Activated CD4-positive, CD25-positive, alpha-beta regulatory T cell treated with anti-CD3 and anti-CD28 coated beads, Interleukin-2, amount 50 U/mL, for 16 hours (primary cell): Measurements from ENCODE around the gene MED14.

Experiments used
- DNase-seq: peaks from one replicate; pipeline ENCODE4 v3.0.0-alpha.2; 2020; ENCODE audit warnings: low read depth, low spot score

Gene MED14

DNA sequence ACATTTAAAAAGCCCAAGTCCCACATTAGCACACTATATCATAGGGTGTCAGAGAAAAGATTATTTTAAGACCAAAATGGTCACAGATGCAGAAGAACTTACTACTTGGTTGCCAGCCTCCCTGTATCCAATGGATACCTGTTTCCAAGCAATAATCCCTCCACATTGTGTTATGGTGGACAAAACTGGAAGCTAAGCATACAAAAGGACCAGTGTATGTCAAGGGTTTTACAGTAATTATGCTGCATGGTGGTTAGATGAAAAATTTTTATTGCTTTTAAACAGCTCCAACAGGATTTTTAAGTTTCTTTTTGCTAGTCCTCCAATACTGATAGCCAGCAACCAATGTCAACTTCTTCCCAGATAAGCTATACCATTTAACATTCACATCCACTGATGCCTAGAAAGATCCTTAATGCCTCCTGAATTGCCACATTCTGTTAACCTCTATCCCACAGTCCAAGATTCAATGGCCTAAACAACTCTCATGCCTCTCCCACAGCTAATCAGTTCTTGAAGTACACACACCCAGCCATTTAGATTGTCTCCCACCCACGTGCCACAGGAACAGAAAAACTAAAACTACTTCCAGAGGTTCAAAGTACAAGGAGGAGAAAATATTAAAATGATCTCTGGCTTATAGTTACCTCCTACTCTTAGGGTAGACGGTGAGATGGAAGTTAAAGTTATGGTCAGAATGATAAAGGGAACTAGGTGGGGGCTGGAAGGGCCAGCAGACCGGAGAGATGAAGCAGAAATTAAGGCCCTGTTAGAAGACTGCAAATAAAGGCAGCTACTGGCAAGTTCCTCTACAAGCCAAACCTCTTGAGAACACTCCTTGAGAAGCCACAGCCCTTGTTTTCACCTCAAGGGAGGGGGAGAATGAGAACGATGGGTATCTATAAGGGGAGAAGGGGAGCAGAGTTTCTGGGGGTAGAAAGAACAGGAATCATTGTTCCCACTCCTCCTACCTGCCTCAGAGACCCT, 5.5 kb downstream of the MED14 start:
- no peak for DNase-seq

DNA sequence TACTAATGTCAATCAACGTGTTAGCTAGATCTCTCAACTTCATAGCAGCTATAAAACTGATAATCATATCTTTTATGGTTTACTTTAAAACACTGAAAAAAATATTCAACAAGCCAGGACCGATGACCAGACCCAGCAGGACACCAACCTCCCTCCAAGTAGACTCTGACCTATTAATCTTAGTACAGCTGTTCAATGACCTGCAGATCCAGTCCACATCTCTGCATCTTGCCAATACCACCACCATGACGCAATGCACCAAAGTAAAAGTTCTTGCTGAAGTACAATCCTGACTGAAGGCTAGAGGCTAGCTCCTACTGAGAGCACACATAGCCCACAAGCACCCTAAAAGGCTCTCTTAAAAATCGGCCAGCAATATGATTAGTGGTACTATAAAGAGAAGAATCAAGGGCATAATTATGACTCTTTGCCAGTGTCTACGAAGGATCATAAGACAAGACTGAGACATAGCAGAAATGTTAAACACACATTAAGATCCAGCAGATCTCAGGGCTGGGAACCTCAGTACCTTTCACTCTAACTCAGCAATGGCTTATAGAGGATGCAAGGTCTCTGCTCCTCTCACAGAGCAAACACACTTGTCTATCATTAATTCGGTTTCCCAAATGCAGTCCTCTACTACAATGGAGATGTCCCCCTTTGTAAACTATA, 7.6 kb downstream of the MED14 start:
- DNase-seq, result no peak

DNA sequence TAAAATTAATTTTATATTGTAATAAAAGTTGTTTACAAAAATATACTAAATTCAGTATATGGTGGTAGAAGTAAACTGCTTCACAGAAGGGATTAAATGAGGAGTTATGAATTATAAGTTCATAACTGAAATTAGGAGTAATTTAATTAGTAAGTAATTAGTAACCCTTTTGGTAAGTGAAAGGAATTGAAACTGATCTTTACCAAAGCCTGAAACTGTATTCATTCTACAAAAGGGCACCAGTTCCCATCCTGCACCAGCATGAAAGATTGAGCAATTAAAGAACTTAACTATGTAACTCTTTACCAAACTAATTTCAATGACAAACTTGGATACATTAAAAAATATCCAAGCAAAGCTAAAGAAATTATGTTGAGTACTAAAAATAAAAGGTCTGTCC, 8.2 kb downstream of the MED14 start:
- no peak for DNase-seq

DNA sequence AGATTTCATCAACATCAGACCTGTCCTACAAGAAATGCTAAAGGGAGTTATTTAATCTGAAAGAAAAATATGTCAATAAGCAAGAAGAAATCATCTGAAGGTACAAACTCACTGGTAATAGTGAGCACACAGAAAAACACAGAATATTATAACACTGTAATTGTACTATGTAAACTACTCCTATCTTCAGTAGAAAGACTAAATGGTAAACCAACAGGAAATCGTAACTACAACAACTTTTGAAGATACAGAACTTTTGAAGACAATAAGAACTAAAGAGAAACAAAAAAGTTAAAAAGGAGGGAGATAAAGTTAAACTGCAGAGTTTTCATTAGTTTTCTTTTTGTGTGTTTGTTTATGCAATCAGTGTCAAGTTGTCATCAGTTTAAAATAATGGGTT, 12.4 kb downstream of the MED14 start:
- no peak for DNase-seq

DNA sequence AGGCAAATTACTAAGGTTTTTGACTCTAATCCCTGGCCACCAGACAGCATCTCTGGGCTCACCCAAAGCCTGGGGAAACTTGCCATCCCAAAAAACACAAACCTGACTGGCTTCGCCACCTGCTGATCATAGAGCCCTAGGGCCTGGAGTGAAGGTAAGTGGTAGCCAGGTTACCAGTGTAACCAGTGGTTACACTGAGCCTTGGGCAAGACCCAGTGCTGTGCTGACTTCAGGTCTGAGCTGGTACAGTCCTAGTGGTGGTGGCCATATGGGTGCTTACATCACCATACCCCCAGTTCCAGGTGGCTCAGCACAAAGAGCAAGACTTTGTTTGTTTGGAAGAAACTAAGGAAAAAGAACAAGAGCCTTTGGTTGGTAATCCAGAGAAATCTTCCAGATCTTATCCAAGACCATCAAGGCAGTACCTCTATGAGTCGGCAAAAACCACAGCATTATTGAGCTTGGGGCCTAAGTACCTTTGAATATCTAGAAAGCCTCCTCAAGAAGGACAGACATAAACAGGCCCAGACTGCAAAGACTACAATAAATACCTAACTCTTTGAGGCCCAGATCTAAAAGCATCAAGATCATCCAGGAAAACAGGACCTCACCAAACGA, 13.7 kb downstream of the MED14 start:
- no peak for DNase-seq

DNA sequence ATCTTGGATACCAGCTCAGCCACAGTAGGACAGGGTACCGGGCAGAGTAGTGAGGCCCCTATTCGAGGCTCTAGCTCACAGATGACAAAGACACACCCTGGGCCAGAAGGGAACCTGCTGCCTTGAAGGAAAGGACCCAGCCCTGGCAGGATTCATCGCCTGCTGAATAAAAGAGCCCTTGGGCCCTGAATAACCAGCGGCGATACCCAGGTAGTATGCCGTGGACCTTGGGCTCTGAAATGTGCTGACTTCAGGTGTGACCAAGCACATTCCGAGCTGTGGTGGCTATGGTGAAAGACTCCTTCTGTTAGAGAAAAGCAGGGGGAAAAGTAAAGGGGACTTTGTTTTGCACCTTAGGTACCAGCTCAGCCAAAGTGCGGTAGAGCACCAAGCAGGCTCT, 14.6 kb downstream of the MED14 start:
- no peak for DNase-seq

DNA sequence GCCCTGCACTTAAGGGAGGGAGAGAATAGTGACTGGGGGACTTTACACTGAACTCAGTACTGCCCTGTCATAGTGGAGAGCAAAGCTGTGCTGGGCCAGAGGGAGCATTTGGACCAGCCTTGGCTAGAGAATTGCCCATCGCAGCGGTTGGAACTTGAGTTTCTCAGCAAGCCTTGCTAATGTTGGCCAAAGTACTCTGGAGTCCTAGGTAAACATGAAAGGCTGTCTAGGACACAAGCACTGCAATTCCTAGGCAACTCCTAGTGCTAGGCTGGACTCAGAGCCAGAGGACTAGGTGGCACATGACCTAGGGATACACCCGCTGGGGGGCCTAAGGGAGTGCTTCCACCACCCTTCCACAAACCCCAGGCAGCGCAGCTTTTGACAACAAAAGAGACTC, 15.0 kb downstream of the MED14 start:
- DNase-seq, result no peak

DNA sequence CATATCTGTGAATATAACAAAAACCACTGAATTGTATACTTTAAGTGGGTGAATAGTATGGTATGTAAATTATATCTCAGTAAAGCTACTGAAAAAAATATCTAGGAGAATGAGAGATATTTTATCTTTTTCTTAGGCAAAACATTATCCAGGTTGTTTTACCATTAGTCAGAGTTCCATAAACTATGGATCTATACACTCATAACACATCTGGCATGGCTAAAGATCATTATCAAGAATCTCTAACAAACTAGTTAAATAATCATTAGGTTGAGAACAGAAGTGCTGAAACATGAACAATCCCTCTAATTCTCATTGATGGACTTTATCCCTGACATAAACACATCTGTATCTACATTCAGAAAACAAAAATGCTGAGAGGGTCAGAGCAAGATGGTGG, 15.6 kb downstream of the MED14 start:
- no peak for DNase-seq

DNA sequence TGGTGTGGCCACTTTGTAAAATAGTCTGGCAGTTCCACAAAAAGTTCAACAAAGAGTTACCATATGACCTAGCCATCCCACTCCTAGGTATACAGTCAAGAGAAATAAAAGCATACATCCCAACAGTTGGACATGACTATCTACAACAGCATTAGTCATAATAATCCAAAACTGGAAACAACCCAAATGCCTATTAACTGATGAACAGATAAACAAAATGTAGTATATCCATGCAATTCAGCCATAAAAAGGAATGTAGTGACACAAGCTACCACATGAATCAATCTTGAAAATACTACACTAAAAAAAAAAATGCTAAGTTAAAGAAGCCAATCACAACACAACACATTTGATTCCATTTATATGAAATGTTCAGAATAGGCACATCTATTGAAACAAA, 16.1 kb downstream of the MED14 start:
- DNase-seq, result no peak

DNA sequence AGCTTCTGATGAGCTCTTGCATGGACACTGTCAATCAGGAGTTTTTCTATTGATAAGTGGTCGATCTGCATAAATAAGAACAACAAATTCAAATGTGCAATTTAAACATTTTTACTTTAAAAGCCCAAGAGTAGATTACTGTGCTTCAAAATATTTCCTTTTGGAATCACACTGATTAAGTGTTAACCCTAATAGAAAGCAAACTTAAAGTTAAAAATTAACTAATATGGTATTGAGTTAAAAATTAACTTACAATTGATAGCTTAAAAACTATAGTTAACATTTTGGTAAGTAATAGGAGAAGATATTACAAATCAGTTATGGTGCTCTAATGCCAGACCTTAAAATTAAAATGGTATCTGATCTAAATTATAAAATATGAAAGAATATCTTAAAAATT, 25.9 kb downstream of the MED14 start:
- DNase-seq, result no peak

DNA sequence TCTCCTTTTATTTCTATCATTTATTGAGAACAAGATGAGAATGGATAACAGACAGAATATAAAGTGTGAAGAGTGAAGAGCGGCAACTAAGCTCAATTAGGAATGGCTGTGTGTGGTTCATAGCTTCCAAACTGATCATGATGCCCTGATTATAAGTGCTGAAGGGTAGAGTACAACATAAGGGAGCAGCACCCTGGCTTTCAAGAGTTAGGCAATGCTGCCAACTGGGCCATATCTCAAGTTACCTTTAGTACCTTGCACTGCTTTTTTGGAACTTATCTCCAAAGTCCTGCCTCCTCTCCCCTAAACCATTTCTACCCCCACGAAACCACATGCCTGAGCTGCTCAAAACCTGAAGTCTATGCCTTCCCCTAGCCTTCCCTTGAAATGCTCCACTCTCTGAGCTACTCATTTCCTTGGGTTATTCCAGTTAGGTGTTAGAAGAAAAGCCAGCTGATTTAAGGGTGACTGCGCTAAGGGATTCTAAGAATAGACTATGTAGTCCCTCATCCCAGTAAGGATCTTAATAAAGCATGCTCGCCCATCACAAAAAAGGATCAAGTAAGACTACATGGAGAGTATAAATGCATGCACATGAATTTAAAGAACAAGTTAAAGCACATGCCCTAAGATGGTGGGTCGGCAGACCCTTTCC, 29.6 kb downstream of the MED14 start:
- DNase-seq, result no peak

DNA sequence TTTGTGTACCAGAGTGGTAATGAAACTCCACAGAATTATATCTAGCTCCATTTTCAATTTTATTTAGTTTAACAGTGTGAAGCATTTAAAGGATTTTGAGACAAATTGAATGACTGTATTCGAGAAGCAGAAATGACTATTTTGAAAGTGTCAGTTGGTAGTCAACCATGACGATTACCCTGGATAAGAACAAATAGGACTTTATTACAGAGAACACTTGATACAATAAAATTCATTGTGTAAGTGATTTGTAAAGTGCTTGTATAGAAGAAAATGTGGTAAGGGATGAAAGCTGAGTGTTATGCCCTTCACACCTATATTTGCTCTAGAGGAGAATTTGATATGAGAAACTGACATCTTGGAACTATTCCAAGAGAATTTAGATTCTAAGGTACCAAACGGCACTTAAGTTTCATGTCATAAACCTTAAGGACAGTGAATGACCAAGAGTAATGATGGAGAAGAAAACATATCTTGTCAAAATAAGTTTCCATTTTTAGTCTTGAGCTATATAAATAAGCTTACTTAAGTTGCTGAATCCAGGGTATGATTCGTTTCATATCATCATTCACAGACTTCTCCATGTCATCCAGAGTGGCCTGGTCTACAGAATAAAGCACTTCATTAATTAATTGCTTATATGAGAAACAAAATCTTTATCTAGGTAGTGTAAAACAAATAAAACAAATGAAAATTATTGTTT, 34.6 kb downstream of the MED14 start:
- DNase-seq, result no peak

DNA sequence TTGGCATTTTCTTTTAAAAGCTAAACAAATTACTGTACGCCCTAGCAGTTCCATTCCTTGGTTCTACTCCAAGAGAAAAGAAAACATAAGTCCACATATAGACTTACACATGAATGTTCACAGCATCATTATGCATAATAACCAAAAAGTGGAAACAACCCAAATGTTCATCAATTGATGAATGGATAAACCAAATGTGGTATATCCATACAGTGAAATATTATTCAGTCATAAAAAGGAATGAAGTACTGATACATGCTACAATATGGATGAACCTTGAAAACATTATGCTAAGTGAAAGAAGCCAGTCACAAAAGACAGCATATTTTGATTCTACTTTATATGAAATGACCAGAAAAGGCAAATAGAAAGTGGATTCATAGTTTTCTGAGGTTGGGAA, 36.5 kb downstream of the MED14 start:
- no peak for DNase-seq

DNA sequence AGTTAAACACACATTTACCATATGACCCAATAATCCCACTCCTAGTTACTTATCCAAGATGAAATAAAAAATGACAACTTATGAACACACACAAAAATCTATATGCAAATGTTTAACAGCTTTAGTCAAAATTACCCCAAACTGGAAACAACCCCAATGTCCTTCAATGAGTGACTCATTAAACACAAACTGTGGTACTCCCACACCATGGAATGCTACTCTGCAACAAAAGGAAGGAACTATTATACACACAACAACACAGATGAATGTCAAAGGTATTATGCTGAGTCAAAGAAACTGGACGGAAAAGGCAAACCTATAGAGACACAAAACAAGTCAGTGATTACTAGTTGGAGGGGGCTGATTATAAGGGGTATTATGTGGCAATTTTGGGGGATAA, 40.5 kb downstream of the MED14 start:
- no peak for DNase-seq

DNA sequence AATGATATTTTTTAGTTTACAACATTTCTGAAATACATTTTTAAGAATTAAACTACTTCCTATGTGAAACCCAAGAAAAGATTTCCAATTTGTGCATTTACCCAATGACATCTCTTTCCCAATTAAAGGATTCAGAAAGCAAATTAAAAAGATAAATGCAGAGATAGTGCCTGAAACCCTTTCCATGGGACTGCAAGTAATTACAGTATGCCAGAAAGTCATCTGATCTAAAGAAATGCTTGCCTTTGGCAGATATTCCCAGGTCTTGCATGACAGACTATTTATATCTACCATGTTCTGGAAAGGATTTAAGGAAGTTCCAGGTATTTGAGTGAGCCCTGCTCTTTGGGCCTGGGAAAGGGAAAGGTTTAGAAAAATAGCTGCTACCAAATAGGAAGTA, 46.4 kb downstream of the MED14 start:
- no peak for DNase-seq

DNA sequence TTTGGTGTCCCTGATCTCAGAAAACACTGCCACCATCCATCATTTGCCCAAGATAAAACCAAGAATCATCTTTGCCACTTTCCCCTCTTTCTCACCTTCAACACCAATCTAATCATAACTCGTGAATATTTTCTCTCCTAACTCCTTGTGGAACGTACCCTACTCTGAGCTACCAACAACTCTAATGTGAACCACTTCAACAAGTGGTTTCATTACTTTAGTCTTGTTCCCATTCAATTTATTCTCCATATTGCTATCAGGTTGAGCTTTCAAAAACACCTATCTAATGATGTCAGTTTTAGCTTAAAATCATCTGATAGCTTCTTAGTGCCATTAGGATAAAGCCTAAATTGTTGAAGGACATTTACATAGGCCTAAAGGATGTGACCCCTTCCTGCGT, 48.2 kb downstream of the MED14 start:
- DNase-seq, result no peak

DNA sequence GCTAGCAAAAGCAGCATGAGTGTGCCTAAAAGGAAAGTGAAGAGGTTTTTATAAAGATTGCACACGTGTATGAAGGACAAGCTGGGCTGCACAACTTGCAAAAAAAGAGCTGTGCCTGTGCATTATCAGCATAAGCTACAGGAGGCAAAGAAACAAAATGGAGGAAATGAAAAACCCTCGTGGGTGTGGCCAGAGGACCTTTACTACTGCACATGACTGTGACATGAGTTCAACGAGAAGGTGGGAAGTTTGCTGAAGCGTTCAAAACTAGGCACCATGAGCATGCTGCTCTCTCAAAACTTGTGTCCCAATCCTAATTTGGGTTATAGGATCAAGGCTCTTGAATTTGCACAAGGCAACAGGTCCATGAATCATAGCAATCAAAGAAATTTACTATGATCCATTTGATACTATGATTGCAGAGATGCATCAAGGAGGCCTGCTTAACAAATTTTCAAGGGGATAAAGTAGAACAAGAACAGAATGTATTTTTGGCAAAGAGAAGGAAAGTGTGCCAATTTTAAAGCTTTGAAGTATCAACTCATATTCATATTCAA, 49.9 kb downstream of the MED14 start:
- no peak for DNase-seq

DNA sequence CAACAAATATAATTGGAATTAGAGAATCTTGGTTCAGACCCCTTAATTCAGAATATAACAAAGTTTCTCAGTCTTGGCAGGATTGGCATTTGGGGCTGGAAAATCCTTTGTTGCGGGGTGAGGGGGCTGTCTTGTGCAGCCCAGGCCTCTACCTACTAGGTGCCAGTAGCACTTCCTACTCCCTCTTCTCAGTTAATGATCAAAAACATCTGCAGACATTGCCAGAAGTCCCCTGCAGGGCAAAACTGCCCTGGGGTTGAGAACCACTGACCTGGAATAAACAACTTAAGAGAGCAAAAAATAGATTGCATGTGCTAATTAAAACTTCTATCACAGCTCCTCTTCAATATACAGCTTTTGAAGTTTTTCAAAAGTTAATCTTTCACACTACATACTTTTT, 51.2 kb downstream of the MED14 start:
- DNase-seq, result no peak

DNA sequence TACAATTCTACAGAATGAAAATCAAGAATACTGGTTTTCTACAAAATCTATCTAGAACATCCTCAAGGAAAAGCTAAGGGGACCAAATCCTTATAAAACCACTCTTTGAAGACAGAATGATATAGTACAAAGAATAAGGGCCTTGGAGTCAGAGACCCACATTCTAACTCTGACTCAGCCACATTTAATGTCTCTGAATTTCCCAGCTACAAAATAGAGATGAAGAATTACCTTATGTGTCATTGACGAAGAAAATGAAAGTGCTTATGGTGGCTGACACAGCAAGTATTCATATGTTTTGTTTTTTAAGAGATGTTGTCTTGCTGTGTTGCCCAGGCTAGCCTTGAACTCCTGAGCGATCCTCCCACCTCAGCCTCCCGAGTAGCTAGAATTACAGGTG, 52.1 kb downstream of the MED14 start:
- DNase-seq, result no peak

DNA sequence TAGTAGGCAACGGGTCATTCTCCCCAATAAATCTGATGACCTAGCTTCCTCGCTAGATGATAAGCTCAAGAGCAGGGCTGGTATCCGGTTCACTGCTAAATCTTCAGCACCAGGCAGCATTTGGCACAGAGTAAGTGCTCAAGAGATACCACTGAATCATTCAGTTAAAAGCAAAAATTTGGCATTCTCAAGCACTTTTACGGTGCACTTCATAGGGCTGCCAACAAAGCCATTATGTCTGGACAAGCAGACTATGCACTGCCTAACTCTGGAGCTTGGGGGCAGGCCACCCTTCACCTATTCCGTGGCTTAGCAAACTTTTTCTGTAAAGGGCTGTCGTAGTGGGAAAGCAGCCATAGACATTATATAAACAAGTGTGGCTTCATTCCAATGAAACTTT, 64.2 kb downstream of the MED14 start:
- no peak for DNase-seq
